Activated CD4-positive, CD25-positive, alpha-beta regulatory T cell treated with anti-CD3 and anti-CD28 coated beads, Interleukin-2, amount 50 U/mL, for 72 hours (primary cell): ENCODE results near the gene SPATA46.

Experiments
- DNase-seq: peaks from one replicate; pipeline ENCODE4 v3.0.0; 2021

Gene SPATA46

GRCh38 chr1:162390396-162391185 is 13.9 kb upstream of the SPATA46 start:
- no peak for DNase-seq

- no peak for DNase-seq
Observed at GRCh38 chr1:162389971-162390370, 13.3 kb upstream of the SPATA46 start.

GRCh38 chr1:162389021-162389818 is 12.6 kb upstream of the SPATA46 start:
- no peak for DNase-seq

GRCh38 chr1:162388615-162389014 is 12.0 kb upstream of the SPATA46 start:
- no peak for DNase-seq

GRCh38 chr1:162388083-162388594 is 11.5 kb upstream of the SPATA46 start:
- no peak for DNase-seq

GRCh38 chr1:162387226-162388082 is 10.8 kb upstream of the SPATA46 start:
- no peak for DNase-seq

GRCh38 chr1:162386292-162387225 is 9.9 kb upstream of the SPATA46 start:
- DNase-seq = no peak

- no peak for DNase-seq
Observed at GRCh38 chr1:162385702-162386101, 9.0 kb upstream of the SPATA46 start.

GRCh38 chr1:162385280-162385623 is 8.6 kb upstream of the SPATA46 start:
- DNase-seq = no peak

- no peak for DNase-seq
Observed at GRCh38 chr1:162384601-162385279, 8.1 kb upstream of the SPATA46 start.

GRCh38 chr1:162384116-162384515 is 7.5 kb upstream of the SPATA46 start:
- no peak for DNase-seq

- no peak for DNase-seq
Observed at GRCh38 chr1:162383516-162383915, 6.9 kb upstream of the SPATA46 start.

GRCh38 chr1:162383091-162383490 is 6.4 kb upstream of the SPATA46 start:
- no peak for DNase-seq

- no peak for DNase-seq
Observed at GRCh38 chr1:162381941-162382750, 5.5 kb upstream of the SPATA46 start.

- DNase-seq = no peak
Observed at GRCh38 chr1:162381383-162381782, 4.7 kb upstream of the SPATA46 start, which contains the start of gene C1orf226. Gene C1orf226 (plus strand): TSS chr1:162381728. CDS start chr1:162381902, 174 bp downstream.

GRCh38 chr1:162380061-162380846 is 3.6 kb upstream of the SPATA46 start:
- no peak for DNase-seq

- DNase-seq = no peak
Observed at GRCh38 chr1:162375463-162375862, 1.2 kb downstream of the SPATA46 start.

GRCh38 chr1:162374406-162374805 is 2.2 kb downstream of the SPATA46 start:
- no peak for DNase-seq

- DNase-seq = no peak
Observed at GRCh38 chr1:162373541-162374260, 3.0 kb downstream of the SPATA46 start.
